ENCODE measurements around the gene CARD14. TPM values are rescaled to one million over a fixed set of nuclear protein-coding genes. Genes with fewer than 3 reads are reported as not detected.

The CARD14 gene
- total RNA-seq, 1 experiment from 2014 or later = 0.24 TPM

- Histone ChIP-seq H3K9me3 (ENCODE audit: control insufficient read depth, low read depth, low read length) (no peaks in the 10 kb centered on the region), H3K56ac (ENCODE audit: insufficient read length, low read depth, low read length) (no peak overlapping the region), H3K4me2 (ENCODE audit: insufficient read depth, insufficient read length, low read length) (no peak overlapping the region)
These were observed 45.0 kb downstream of the CARD14 start for GRCh38 chr17:80214878-80215210.

More at GRCh38 chr17:80214878-80215210, 45.0 kb downstream of the CARD14 start:
- Mint-ChIP-seq H3K4me3 (no peak overlapping the region), H3K36me3 (ENCODE audit: insufficient read depth in 1 of 3, low read depth in 3 of 3) (peaks cover 13 to 36% (median 34%) of the 10 kb centered on the region in 3 experiments; a peak in 6 of 7 replicates), H3K4me1 (peaks cover 4 to 6% of the 10 kb centered on the region in 2 experiments), H3K9me3 (no peaks in the 10 kb centered on the region), H3K27me3 (ENCODE audit: low read depth) (no peaks in the 10 kb centered on the region), H3K27ac (no peak overlapping the region)
- H4K8ac ChIP-seq (replicated peaks; ENCODE audit: insufficient read length, low read depth, low read length) = no peak overlapping the region
- H3K27me3 ChIP-seq (ENCODE audit: insufficient read depth, low read length) = no peaks in the 10 kb centered on the region
- H3K23me2 ChIP-seq (ENCODE audit: insufficient read length, low read depth, low read length, poor library complexity, severe bottlenecking) = peaks cover 5% of the 10 kb centered on the region
- no CpG with 5 or more reads among the region's 17 CpGs for WGBS (ENCODE audit: extremely low coverage, insufficient read length, low lambda C conversion rate)
- no peak for DNase-seq
- no peak overlapping the region for H2AK5ac ChIP-seq (ENCODE audit: insufficient read length, low read length)
- H3K27ac ChIP-seq (ENCODE audit: insufficient read length, low read depth, low read length) = no peak overlapping the region
- H3K14ac ChIP-seq (ENCODE audit: insufficient read depth, low read length) = no peak overlapping the region
- no peak overlapping the region for H3K4ac ChIP-seq (ENCODE audit: low read depth, low read length)
- H3K79me2 ChIP-seq (ENCODE audit: insufficient read depth, low read length) = no peaks in the 10 kb centered on the region
- no peak overlapping the region for H2AFZ ChIP-seq (ENCODE audit: low read length)
- no peak overlapping the region for H3K9ac ChIP-seq (ENCODE audit: extremely low read depth, insufficient read length, low read length)
- H4K5ac ChIP-seq (ENCODE audit: insufficient read length, low read depth, low read length) = no peak overlapping the region
- H4K91ac ChIP-seq (ENCODE audit: insufficient read length, low read depth, low read length) = no peak overlapping the region
- H2BK5ac ChIP-seq (ENCODE audit: insufficient read length, low read length) = no peak overlapping the region
- no peak for TF ChIP-seq CTCF (conservative IDR thresholded peaks at IDR 0.05)
- H3K23ac ChIP-seq (ENCODE audit: insufficient read length, low read depth, low read length) = no peak overlapping the region
- H2BK120ac ChIP-seq (ENCODE audit: low read depth, low read length, poor library complexity, severe bottlenecking) = no peak overlapping the region
- no peak overlapping the region for H3K18ac ChIP-seq (ENCODE audit: insufficient read length, low read depth, low read length)
- no peak overlapping the region for H2BK20ac ChIP-seq (ENCODE audit: low read depth, low read length, poor library complexity, severe bottlenecking)
- no peak overlapping the region for H2BK12ac ChIP-seq (ENCODE audit: insufficient read length, low read depth, low read length)
- no peaks in the 10 kb centered on the region for H3K4me1 ChIP-seq (ENCODE audit: insufficient read depth, low read length)
- H2BK15ac ChIP-seq (ENCODE audit: low read depth, low read length) = no peak overlapping the region
- H3T11ph ChIP-seq (ENCODE audit: low read length) = no peak overlapping the region
- H4K20me1 ChIP-seq (ENCODE audit: control insufficient read depth, insufficient read depth, insufficient read length) = no peaks in the 10 kb centered on the region
- H3K79me1 ChIP-seq (ENCODE audit: insufficient read depth, low read depth, low read length, poor library complexity, severe bottlenecking) = no peaks in the 10 kb centered on the region
